BE2C (cell line): ENCODE measurements around the gene TEX28.

Source experiments
- DNase-seq: peaks from one replicate; pipeline ENCODE4 v3.0.0-alpha.2; 2020
- H3K27me3 ChIP-seq: fragments of 250-450 bp; sonication (Bioruptor Pico); 2 replicates; pipeline ENCODE4 v1.5.1; 2020; ENCODE audit warnings: mild to moderate bottlenecking
- H3K36me3 ChIP-seq: fragments of 250-450 bp; sonication (Bioruptor Pico); 2 replicates; pipeline ENCODE4 v1.5.1; 2020; ENCODE audit warnings: mild to moderate bottlenecking
- H3K4me1 ChIP-seq: fragments of 250-450 bp; sonication (Bioruptor Pico); 2 replicates; pipeline ENCODE4 v1.5.1; 2020
- H3K4me3 ChIP-seq: 2 replicates; pipeline ENCODE4 v1.5.1; 2011; ENCODE audit warnings: low read depth, low read length
- H3K9me3 ChIP-seq: fragments of 250-450 bp; sonication (Bioruptor Pico); 2 replicates; pipeline ENCODE4 v1.5.1; 2020
- TF ChIP-seq, protein P1 (sequence below): IDR thresholded peaks from 2 replicates; pipeline ENCODE4 v1.5.1; 2012; ENCODE audit warnings: mild to moderate bottlenecking, low read depth, low read length

The TEX28 gene

DNA sequence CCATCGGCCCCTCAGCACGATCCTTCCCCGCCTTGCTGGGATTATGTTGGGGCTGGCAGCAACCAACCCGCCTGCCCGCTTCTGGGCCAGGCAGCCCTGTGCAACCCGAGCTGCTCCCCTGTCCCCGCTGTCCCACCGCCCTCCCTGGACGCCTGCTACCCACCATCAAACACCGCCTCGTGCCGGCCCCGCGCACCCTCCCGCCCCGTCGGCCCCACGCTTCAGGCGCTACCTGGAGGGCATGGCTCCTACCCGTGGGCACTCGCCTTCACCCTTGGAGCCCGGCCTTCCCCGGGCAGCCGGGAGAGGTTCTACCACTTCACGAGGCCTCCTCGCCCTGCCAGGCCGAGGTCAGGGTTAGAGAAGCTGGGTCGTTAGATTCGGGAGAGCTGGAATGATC is 37.6 kb upstream of the TEX28 start:
- TF ChIP-seq, protein P1, sequence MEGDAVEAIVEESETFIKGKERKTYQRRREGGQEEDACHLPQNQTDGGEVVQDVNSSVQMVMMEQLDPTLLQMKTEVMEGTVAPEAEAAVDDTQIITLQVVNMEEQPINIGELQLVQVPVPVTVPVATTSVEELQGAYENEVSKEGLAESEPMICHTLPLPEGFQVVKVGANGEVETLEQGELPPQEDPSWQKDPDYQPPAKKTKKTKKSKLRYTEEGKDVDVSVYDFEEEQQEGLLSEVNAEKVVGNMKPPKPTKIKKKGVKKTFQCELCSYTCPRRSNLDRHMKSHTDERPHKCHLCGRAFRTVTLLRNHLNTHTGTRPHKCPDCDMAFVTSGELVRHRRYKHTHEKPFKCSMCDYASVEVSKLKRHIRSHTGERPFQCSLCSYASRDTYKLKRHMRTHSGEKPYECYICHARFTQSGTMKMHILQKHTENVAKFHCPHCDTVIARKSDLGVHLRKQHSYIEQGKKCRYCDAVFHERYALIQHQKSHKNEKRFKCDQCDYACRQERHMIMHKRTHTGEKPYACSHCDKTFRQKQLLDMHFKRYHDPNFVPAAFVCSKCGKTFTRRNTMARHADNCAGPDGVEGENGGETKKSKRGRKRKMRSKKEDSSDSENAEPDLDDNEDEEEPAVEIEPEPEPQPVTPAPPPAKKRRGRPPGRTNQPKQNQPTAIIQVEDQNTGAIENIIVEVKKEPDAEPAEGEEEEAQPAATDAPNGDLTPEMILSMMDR = no peak
- H3K9me3 ChIP-seq = no peaks in the 10 kb centered on the region
- H3K4me1 ChIP-seq = no peaks in the 10 kb centered on the region
- H3K4me3 ChIP-seq = no peak overlapping the region
- no peaks in the 10 kb centered on the region for H3K36me3 ChIP-seq
- no peak for DNase-seq
- H3K27me3 ChIP-seq = no peaks in the 10 kb centered on the region

DNA sequence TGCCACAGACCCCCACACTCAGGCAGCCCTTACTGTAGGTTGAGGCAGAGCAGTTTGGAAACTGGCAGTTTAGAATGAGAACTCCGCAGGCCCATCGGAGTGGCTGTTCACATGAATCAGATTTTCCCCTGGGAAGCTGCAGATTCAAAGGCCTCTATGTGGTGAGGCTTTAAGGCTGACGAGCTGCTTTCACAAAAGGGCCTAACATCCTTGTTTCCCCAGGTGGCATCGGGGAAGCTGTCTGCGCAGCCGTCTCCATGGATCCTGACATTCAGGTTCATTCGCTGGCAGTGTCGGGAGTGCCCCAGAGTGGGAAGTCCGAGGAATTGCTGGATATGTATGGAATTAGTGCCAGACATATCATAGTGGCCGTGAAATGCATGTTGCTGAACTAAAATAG is 34.4 kb upstream of the TEX28 start:
- Histone ChIP-seq H3K9me3 (no peaks in the 10 kb centered on the region), H3K27me3 (no peaks in the 10 kb centered on the region), H3K36me3 (no peaks in the 10 kb centered on the region), H3K4me1 (no peaks in the 10 kb centered on the region), H3K4me3 (no peak overlapping the region)
- TF ChIP-seq, protein P1 = no peak
- DNase-seq = no peak

- Histone ChIP-seq H3K4me1 (no peaks in the 10 kb centered on the region), H3K4me3 (no peak overlapping the region), H3K9me3 (no peaks in the 10 kb centered on the region), H3K27me3 (no peaks in the 10 kb centered on the region), H3K36me3 (no peaks in the 10 kb centered on the region)
- no peak for DNase-seq
- TF ChIP-seq, protein P1 = no peak
Observed at GRCh38 chrX:154328646-154329045, 33.7 kb upstream of the TEX28 start.

DNA sequence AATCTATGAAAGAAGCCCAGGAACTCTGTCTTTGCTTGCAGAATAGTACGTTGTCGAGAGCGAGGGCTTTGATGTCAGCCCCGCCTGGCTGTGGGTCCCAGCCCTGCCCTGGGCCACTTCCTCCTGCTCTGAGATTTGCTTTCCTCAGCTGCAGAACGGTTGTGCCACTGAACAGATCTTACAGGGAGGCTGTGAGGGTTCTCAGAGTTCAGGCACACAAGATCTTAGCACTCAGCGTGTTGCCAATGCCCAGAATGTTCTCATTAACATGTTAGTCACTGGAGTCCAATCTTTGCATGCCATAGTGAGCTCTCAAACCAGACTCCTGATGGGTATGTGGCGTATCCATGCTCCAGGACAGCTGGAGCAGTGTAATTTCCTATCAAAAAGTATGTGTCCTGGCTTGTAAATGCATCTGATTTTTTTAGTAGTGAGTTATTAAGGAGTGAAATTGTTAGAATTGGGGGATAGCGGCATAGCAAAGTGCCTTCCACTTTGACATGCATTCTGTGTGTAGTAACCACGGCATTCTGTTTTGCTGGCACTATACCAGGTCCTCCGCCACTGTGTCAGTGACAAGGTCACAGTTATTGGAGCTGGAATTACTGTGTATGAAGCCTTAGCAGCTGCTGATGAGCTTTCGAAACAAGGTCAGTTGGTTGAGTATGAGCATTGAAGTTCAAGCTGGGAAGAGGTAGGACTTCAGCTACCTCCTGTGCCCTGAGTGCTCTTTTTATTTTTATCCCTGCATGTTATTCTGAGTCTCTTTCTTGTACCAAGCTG is 32.3 kb upstream of the TEX28 start:
- Histone ChIP-seq H3K36me3 (no peaks in the 10 kb centered on the region), H3K4me1 (no peaks in the 10 kb centered on the region), H3K27me3 (no peaks in the 10 kb centered on the region), H3K4me3 (no peak overlapping the region), H3K9me3 (no peaks in the 10 kb centered on the region)
- TF ChIP-seq, protein P1 = no peak
- no peak for DNase-seq

- H3K9me3 ChIP-seq = no peaks in the 10 kb centered on the region
- no peaks in the 10 kb centered on the region for H3K27me3 ChIP-seq
- TF ChIP-seq, protein P1 = no peak
- no peaks in the 10 kb centered on the region for H3K4me1 ChIP-seq
- H3K36me3 ChIP-seq = no peaks in the 10 kb centered on the region
- DNase-seq = no peak
- no peak overlapping the region for H3K4me3 ChIP-seq
Observed at GRCh38 chrX:154325541-154325940, 30.6 kb upstream of the TEX28 start.

DNA sequence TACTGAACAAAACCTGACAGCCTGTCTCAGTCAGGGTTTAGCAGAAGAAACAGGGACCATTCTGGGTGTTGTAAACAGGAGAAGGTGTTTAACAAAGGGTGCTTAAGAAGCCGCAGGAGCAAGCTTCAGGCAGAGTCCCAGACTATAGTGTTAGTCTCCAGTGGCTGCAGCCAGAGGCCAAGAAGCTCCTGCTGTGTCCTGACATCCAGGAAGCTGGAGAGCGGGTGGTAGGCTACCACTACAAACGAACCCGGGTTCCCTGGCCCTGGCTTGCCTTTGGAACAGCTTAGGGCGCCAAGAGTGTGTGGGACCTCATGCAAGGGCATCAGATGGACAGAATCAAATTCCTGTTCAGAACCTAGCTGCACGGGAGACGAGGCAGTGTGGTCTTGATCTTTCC is 28.6 kb upstream of the TEX28 start:
- no peaks in the 10 kb centered on the region for H3K27me3 ChIP-seq
- no peaks in the 10 kb centered on the region for H3K4me1 ChIP-seq
- no peaks in the 10 kb centered on the region for H3K36me3 ChIP-seq
- TF ChIP-seq, protein P1 = no peak
- no peaks in the 10 kb centered on the region for H3K9me3 ChIP-seq
- H3K4me3 ChIP-seq = no peak overlapping the region
- DNase-seq = no peak
